Measurements from ENCODE around the gene CIC.
"Not testable (repeated sequence)": the region's sequence is repeated elsewhere in the genome, so short reads cannot be mapped to it uniquely, and the experiment has no call there.

CIC gene

GRCh38 chr19:42333975-42334696 is 65.1 kb downstream of the CIC start:
- no peak for DNase-seq (ENCODE audit: low spot score)

GRCh38 chr19:42334697-42335373 is 65.8 kb downstream of the CIC start:
- no peak for DNase-seq (ENCODE audit: low spot score)

DNA sequence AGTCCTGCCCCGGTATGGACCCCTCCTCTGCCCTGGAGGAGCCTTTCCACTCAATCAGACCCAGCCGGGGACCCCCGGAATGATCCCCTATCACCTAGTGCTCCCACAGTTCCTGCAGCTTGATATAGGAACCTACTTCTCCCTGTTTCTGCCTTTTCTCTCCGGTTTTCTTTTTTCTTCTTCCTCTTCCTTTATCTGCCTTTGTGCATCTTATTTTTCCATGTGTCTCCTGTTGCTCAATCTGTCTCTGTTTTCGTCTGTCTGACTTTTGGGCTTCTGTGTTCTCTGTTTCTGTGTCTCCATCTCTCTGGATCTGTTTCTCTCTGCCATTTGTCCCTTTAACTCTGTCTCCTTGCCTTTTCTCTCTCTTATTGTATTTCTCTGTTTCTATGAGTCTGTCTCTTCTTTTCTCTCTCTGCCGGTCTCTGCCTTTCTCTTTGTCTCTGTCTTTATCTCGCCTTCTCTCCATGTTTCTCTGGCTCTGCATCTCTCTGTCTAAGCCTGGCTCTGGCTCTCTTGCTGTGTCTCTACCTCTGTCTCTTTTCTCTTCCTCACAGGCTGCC is 66.4 kb downstream of the CIC start:
- DNase-seq (ENCODE audit: low spot score) = no peak

DNA sequence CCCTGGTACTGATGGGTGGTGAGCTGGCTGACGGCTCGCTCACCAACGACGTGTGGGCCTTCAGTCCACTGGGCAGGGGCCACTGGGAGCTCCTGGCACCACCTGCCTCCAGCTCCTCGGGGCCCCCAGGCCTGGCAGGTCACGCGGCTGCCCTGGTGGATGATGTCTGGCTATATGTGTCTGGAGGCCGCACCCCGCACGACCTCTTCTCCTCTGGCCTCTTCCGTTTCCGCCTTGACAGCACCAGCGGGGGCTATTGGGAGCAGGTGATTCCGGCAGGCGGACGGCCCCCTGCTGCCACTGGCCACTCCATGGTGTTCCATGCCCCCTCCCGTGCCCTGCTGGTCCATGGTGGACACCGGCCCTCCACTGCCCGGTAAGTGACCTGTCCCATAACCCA is 66.9 kb downstream of the CIC start:
- no peak for DNase-seq (ENCODE audit: low spot score)

- DNase-seq (ENCODE audit: low spot score) = not testable (repeated sequence)
Measured at GRCh38 chr19:42339126-42339860, 70.2 kb downstream of the CIC start.

- DNase-seq (ENCODE audit: low spot score) = not testable (repeated sequence)
Measured at GRCh38 chr19:42339922-42340321, 70.9 kb downstream of the CIC start.

DNA sequence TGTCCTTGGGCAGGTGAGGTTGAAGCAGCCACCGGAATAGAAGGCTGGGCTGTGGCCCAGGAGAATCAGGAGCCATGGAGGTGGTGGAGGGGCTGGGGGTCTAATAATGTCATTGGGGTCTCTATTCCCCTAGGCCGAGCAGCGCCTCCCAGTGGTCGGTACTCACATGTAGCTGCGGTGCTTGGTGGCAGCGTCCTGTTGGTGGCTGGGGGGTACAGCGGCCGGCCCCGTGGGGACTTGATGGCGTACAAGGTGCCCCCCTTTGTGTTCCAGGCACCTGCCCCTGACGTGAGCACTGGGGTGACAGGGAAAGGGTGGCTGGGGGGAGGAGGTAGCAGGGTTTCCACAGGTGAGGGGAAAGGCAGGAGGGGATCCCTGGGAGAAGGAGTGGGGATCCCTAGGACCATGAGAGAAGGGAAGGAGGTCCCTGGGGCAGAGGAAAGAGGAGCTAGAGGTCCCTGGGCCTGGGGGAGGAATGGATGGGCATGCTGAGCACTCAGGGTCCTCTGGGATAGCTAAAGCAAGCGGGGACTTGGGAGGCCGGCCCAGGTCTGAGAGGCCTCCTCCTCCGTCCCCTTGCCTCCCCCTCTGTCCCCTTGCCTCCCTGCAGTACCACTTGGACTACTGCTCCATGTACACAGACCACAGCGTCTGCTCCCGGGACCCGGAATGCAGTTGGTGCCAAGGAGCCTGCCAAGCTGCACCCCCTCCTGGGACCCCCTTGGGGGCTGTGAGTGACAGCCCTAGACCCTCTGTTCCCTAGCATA is 74.5 kb downstream of the CIC start:
- no peak for DNase-seq (ENCODE audit: low spot score)

GRCh38 chr19:42344336-42344893 is 75.4 kb downstream of the CIC start:
- no peak for DNase-seq (ENCODE audit: low spot score)
